HG03558 (cell line): Measurements from ENCODE around the gene BEGAIN.

Experiments used
- ATAC-seq: cut with Tn5 transposase; IDR thresholded peaks from one replicate; pipeline ENCODE4 v1.9.1; 2021; ENCODE audit warnings: moderate number of reproducible peaks; ENCODE audit not compliant: unreplicated experiment; ENCODE audit errors: extremely low read depth

Gene BEGAIN

DNA sequence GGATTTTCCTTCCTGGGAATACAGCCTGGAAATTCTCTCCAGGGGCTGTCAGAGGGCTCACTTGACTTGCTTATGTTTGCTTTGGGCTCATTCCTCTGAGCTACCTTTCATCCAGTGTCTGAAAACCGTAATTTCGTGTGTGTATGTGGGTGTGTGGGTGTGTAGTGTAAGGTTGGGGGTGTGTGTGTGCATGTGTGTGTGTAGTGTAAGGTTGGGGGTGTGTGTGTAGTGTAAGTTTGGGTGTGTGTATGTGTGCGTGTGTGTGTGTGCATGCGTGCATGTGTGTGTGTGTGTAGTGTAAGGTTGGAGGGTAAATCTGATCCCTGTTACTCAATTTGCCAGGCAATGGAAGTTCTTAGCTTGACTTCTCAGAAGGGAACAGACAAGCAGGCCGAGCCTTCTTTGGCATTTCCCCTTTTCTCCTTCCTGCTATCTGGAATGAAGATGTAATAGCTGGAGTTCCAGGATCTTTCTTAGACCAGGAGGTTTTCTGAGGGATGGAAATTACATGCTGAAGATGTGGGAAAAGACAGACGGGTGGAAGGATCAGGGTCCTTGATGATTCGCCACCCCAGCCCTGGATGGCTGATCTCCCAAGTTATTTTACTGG is 15.5 kb upstream of the BEGAIN start:
- ATAC-seq, result no peak

- no peak for ATAC-seq
These were observed 14.7 kb upstream of the BEGAIN start for GRCh38 chr14:100601914-100602313.

DNA sequence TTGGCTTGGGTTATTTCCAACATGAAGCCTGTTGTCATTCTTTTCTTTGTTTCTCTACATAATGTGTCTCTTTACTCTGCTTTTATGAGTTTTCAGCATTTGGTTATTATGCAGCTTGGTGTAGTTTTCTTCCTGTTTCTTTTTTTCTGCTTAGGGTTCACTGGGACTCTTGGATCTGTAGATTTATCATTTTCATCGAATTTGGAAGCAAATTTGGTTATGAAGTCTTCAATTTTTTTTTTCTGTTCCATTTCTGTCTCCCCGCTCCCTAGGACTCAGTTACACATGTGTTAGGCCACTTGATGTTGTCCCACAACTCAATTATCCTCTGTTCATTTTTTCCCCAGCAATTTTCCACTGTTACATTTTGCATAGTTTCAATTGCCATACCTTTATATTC is 13.8 kb upstream of the BEGAIN start:
- no peak for ATAC-seq

- no peak for ATAC-seq
These were observed 12.8 kb upstream of the BEGAIN start for GRCh38 chr14:100599981-100600380.

DNA sequence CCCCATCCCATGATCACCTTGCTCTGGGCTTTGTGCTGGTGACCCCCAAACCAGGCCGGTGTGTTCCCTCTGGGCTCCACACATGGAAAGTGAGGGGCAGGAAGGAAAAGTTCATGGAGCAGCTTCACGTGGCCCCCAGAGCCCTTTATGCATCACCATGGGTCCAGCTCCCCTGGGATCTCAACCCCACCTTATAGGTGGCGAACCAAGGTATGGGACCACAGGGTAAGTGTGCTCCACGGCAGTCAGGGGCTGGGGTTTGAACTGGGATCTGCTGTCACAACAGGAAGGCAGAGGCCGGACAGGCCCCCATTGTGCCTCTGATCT is 7.4 kb upstream of the BEGAIN start:
- ATAC-seq, result no peak

DNA sequence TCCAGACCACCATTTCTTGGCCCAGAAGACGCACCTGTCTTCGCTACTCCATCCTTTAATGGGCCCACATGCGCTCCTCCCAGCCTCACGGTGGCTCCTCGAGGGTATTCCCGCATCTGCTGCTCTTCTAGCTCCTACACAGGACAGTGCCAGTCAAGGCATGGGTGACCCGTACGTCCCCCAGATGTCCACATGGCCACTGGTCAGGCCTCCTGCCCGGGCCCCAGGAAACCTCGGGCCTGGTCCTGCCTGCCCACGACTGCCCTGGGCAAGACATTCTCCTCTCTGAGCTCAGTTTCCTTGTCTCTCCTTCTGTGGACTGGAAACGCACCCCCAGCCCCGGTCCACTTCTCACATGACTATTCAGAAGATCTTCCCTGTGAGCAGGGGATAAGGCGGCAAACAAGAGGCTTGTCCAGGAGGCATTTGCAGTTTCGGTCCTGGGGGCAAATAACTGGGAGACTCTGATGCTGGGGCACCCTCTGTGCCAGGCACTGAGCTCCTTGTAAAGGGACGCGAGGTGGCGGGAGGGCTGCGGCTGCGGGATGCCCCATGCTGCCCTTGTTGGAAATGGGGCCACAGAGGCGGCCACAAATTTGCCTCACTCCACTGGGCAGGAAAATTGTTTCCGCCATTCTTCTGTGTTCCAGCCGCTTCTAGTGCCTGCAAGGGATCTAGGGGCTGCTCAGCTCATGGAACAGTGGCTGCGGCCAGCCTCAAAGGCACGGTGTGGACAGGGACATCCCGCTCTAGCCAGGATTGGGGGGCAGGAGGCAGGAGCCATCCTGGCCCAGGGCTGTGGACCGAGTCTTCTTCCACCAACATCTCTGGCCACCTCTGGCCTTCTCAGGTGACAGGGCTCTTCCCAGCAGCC is 6.8 kb upstream of the BEGAIN start:
- no peak for ATAC-seq

DNA sequence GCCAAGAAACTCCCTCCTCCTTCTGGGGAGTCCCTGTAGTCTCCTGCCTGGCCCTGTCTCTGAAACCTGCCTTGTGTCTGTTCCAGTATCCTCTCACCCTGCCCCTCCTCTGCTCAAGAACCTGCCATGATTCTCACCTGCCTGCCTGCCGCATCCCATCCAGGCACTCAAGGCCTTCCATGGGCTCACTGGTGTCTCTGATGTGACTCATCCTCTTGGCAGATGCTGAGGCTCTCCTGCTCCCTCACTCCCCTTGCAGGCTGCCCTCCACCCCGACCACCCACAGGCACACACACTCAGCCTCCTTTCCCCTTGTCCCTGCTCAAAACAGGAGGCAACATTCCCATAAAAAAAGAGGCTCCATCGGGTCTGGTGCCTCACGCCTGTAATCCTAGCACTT is 5.8 kb upstream of the BEGAIN start:
- no peak for ATAC-seq

GRCh38 chr14:100592461-100592891 is 5.3 kb upstream of the BEGAIN start:
- ATAC-seq, result no peak

- no peak for ATAC-seq
These were observed 4.5 kb upstream of the BEGAIN start for GRCh38 chr14:100591453-100592371.

DNA sequence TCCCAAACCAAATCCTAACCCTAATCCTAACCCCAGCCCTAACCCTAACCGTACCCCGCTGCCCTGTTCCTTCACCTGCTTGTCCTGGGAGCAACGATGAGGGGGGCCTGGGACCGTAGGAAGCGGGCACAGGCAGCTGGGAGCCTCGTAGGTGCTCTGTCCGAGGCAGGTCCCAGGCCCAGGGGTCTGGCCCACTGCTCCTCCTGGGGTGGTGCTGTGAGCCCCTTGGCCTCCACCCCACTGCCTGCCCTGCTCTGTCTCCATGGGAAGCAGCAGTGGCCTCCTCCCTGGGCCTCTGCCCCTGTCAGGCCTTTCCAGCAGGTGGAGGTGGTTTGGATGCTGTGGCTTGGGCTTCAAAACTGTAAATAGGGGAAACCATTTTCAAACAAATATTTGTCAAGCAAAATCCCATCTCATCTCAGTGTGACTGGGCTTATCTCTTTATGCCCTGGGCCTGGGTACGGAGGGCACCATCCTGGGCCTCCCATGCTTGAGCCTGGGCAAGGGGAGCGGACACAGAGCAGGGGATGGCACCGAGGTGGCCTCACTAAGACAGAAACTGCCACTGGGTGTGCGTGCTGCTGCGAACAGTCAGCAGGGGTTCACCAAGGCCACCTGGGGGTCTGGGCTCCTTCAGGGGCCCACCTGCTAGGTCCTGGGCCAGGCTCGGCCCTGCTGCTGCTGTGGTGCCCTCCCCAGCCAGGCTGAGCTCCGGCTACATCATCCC is 3.7 kb upstream of the BEGAIN start:
- no peak for ATAC-seq

GRCh38 chr14:100589760-100590469 is 2.7 kb upstream of the BEGAIN start:
- ATAC-seq, result no peak

DNA sequence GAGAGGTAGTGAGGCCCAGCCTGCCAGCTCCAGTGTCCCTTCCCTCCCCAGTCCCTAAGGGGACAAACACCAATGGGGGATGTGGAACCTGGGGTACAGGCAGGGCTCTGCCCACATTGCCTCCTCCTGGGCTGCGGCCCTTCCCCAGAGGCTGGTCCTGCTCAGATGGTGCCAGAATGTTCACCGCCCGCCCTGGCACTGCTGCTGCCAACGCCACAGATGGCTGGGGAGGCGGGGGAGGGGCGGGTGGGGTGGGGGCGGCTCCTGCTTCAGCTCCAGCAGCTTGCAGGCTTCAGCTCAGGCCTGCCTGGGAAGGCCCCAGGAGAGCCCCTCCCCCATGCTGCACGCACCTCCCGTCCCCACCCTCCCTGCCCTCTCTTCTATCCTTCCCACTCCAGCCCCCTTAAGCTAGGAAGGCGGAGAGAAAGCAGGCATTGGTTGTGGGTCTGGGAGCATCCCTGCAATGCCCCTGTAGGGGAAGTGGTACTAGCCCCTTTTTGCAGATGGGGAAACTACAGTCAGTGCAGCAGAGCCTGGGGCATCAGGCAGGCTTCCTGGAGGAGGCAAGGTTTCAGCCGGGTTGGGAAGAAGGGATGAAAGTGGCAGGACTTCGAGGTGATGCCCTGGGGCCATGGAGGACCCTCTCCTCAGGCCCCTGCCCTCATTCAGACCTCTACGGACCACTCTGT is 2.0 kb upstream of the BEGAIN start:
- ATAC-seq, result no peak

DNA sequence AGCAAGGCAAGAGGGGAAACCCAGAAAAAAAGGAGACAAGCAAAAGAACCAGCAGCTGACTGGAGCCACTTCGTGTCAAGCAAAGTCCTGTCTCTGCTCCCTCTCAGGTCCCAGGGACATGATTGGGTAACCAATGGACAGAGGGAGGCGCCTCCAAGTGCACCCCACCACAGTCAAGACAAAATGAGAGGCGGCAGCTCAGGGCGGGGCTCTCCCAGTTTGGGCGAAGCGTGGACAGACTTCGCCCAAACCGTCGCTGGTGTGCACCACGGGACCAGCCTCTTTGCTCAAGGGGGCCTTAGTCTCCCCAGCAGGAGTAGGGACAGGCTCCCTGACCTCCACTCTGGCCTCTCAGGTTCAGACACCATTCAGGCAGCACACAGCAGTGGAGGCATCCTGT is 1.5 kb upstream of the BEGAIN start:
- ATAC-seq, result no peak

GRCh38 chr14:100587763-100588411 is 670 bp upstream of the BEGAIN start:
- ATAC-seq, result no peak

GRCh38 chr14:100586403-100587085 is 673 bp downstream of the BEGAIN start:
- no peak for ATAC-seq

- ATAC-seq, result no peak
These were observed 1.1 kb downstream of the BEGAIN start for GRCh38 chr14:100586153-100586402.

GRCh38 chr14:100585448-100586152 is 1.6 kb downstream of the BEGAIN start:
- ATAC-seq, result no peak
